HG02610 (cell line): Measurements from ENCODE around the gene SNX9.
"Not testable (repeated sequence)": the region's sequence is repeated elsewhere in the genome, so short reads cannot be mapped to it uniquely, and the experiment has no call there.

Experiments
- ATAC-seq: cut with Tn5 transposase; IDR thresholded peaks from one replicate; pipeline ENCODE4 v1.9.1; 2021; ENCODE audit warnings: mild to moderate bottlenecking, moderate library complexity; ENCODE audit not compliant: unreplicated experiment

SNX9 gene

GRCh38 chr6:157909282-157909664 lies 86.2 kb downstream of the SNX9 start:
- peak; percentile 49 for ATAC-seq

GRCh38 chr6:157911278-157911677 lies 88.2 kb downstream of the SNX9 start:
- ATAC-seq, result no peak

- no peak for ATAC-seq
These were observed 88.7 kb downstream of the SNX9 start for GRCh38 chr6:157911786-157912185.

- no peak for ATAC-seq
These were observed 89.3 kb downstream of the SNX9 start for GRCh38 chr6:157912326-157912725.

GRCh38 chr6:157921685-157922367 lies 98.8 kb downstream of the SNX9 start:
- no peak for ATAC-seq

- no peak for ATAC-seq
These were observed 102.7 kb downstream of the SNX9 start for GRCh38 chr6:157925771-157926170.

- no peak for ATAC-seq
These were observed 104.0 kb downstream of the SNX9 start for GRCh38 chr6:157927011-157927410.

- ATAC-seq, result no peak
These were observed 105.4 kb downstream of the SNX9 start for GRCh38 chr6:157928428-157928827.

GRCh38 chr6:157929076-157929475 lies 106.0 kb downstream of the SNX9 start:
- ATAC-seq, result no peak

- no peak for ATAC-seq
These were observed 106.8 kb downstream of the SNX9 start for GRCh38 chr6:157929765-157930319.

- no peak for ATAC-seq
These were observed 112.7 kb downstream of the SNX9 start for GRCh38 chr6:157935786-157936185.

GRCh38 chr6:157937318-157937717 lies 114.3 kb downstream of the SNX9 start:
- no peak for ATAC-seq

- ATAC-seq, result no peak
These were observed 114.9 kb downstream of the SNX9 start for GRCh38 chr6:157937916-157938315.

GRCh38 chr6:157940375-157941036 lies 117.5 kb downstream of the SNX9 start:
- not testable (repeated sequence) for ATAC-seq

- ATAC-seq, result no peak
These were observed 118.2 kb downstream of the SNX9 start for GRCh38 chr6:157941101-157941863.

GRCh38 chr6:157942351-157942750 lies 119.3 kb downstream of the SNX9 start:
- ATAC-seq, result no peak

- no peak for ATAC-seq
These were observed 120.4 kb downstream of the SNX9 start for GRCh38 chr6:157943249-157943963.

- ATAC-seq, result no peak
These were observed 120.9 kb downstream of the SNX9 start for GRCh38 chr6:157943964-157944283.

- no peak for ATAC-seq
These were observed 122.2 kb downstream of the SNX9 start for GRCh38 chr6:157944983-157945931.

GRCh38 chr6:157946053-157946617 lies 123.1 kb downstream of the SNX9 start:
- no peak for ATAC-seq
